Mesenchymal stem cell (in vitro differentiated cells and primary cell): ENCODE data around the gene CCP110.

Source experiments
- DNase-seq: peaks from one replicate; pipeline ENCODE4 v3.0.0-alpha.2; 2013
- H2AFZ ChIP-seq: one replicate; pipeline ENCODE4 v1.6.1; 2013; ENCODE audit warnings: low read depth, mild to moderate bottlenecking, control low read depth, inconsistent platforms, low read length, moderate library complexity
- H2AK5ac ChIP-seq: 2 replicates; pipeline ENCODE4 v1.6.1; 2013; ENCODE audit warnings: low read length, moderate library complexity, mild to moderate bottlenecking, inconsistent platforms; ENCODE audit not compliant: severe bottlenecking
- H2BK120ac ChIP-seq: one replicate; pipeline ENCODE4 v1.6.1; 2013; ENCODE audit warnings: low read depth, mild to moderate bottlenecking, inconsistent platforms, low read length, moderate library complexity
- H2BK12ac ChIP-seq, 2 experiments: one replicate each; pipeline ENCODE4 v1.6.1; 2013; ENCODE audit warnings: inconsistent platforms in 2 of 2, low read length in 2 of 2, mild to moderate bottlenecking in 2 of 2, moderate library complexity in 2 of 2, control low read depth in 1 of 2
- H2BK15ac ChIP-seq: one replicate; pipeline ENCODE4 v1.6.1; 2013; ENCODE audit warnings: mild to moderate bottlenecking, low read depth, inconsistent platforms; ENCODE audit not compliant: poor library complexity, severe bottlenecking
- H2BK5ac ChIP-seq: 2 replicates; pipeline ENCODE4 v1.6.1; 2013; ENCODE audit warnings: low read depth, mild to moderate bottlenecking, low read length, control low read depth, inconsistent platforms; ENCODE audit not compliant: poor library complexity, severe bottlenecking
- H3K14ac ChIP-seq, 2 experiments: one replicate each; pipeline ENCODE4 v1.6.1; 2013; ENCODE audit warnings: inconsistent platforms in 2 of 2, low read length in 2 of 2, control low read depth in 1 of 2, mild to moderate bottlenecking in 1 of 2, moderate library complexity in 1 of 2
- H3K18ac ChIP-seq, 2 experiments: one replicate each; pipeline ENCODE4 v1.6.1; 2013; ENCODE audit warnings: inconsistent platforms in 2 of 2, low read length in 2 of 2, control low read depth in 1 of 2, low read depth in 1 of 2, mild to moderate bottlenecking in 1 of 2
- H3K23ac ChIP-seq, 2 experiments: one replicate each; pipeline ENCODE4 v1.6.1; 2013; ENCODE audit warnings: inconsistent platforms in 2 of 2, low read length in 2 of 2, mild to moderate bottlenecking in 2 of 2, moderate library complexity in 2 of 2, control low read depth in 1 of 2
- H3K27ac ChIP-seq: 2 replicates; pipeline ENCODE4 v1.5.1; 2013; ENCODE audit warnings: mild to moderate bottlenecking, moderate library complexity, low read length, control low read depth, inconsistent platforms; ENCODE audit not compliant: poor library complexity, severe bottlenecking
- H3K27me3 ChIP-seq, 2 experiments: 2 replicates each; pipeline versions ENCODE4 v1.6.1 to v1.7.0; 2013; ENCODE audit warnings: low read length in 2 of 2, mild to moderate bottlenecking in 2 of 2, moderate library complexity in 2 of 2, control low read depth in 1 of 2, inconsistent platforms in 1 of 2; ENCODE audit not compliant: control insufficient read depth in 1 of 2, insufficient read depth in 1 of 2
- H3K36me3 ChIP-seq, 2 experiments: 2 replicates each; pipeline versions ENCODE4 v1.6.1 to v1.7.0; 2013; ENCODE audit warnings: low read length in 2 of 2, control low read depth in 1 of 2, inconsistent platforms in 1 of 2, low read depth in 1 of 2, mild to moderate bottlenecking in 1 of 2; ENCODE audit not compliant: insufficient read depth in 2 of 2, control insufficient read depth in 1 of 2
- H3K4ac ChIP-seq, 2 experiments: one replicate each; pipeline ENCODE4 v1.6.1; 2013; ENCODE audit warnings: inconsistent platforms in 2 of 2, low read length in 2 of 2, mild to moderate bottlenecking in 2 of 2, moderate library complexity in 2 of 2, control low read depth in 1 of 2, low read depth in 1 of 2
- H3K4me1 ChIP-seq: 2 replicates; pipeline ENCODE4 v1.6.1; 2013; ENCODE audit warnings: low read depth, low read length, control low read depth; ENCODE audit not compliant: control insufficient read depth, insufficient read depth
- H3K4me2 ChIP-seq: 2 replicates; pipeline ENCODE4 v1.6.1; 2013; ENCODE audit warnings: low read length, mild to moderate bottlenecking, inconsistent platforms; ENCODE audit not compliant: poor library complexity, severe bottlenecking
- H3K4me3 ChIP-seq, 2 experiments: 2 replicates each; pipeline versions ENCODE4 v1.5.1 to v1.7.0; 2013; ENCODE audit warnings: low read length in 2 of 2, mild to moderate bottlenecking in 2 of 2, control low read depth in 1 of 2, low read depth in 1 of 2; ENCODE audit not compliant: insufficient read depth in 1 of 2
- H3K79me1 ChIP-seq: replicated peaks from 2 replicates; pipeline ENCODE4 v1.6.1; 2013; ENCODE audit warnings: mild to moderate bottlenecking, control low read depth, low read length, inconsistent platforms; ENCODE audit not compliant: poor library complexity, severe bottlenecking
- H3K9ac ChIP-seq: 2 replicates; pipeline ENCODE4 v1.7.0; 2013; ENCODE audit warnings: mild to moderate bottlenecking, low read length, moderate library complexity
- H3K9me3 ChIP-seq: 2 replicates; pipeline ENCODE4 v1.7.0; 2013; ENCODE audit warnings: mild to moderate bottlenecking, low read length; ENCODE audit not compliant: control insufficient read depth
- H4K8ac ChIP-seq: one replicate; pipeline ENCODE4 v1.6.1; 2013; ENCODE audit warnings: inconsistent platforms, mild to moderate bottlenecking, low read length, moderate library complexity
- H4K91ac ChIP-seq: one replicate; pipeline ENCODE4 v1.6.1; 2013; ENCODE audit warnings: mild to moderate bottlenecking, low read length, inconsistent platforms
- WGBS: methylation state at CpG from one replicate; pipeline ENCODE4 v1.1.7; 2013; ENCODE audit warnings: mixed read lengths; 5-methylcytosine and 5-hydroxymethylcytosine counted together

CCP110 gene

GRCh38 chr16:19499481-19499880, 24.3 kb upstream of the CCP110 start:
- Histone ChIP-seq H3K18ac (no peak overlapping the region), H2BK5ac (no peak overlapping the region), H3K4me1 (no peaks in the 10 kb centered on the region), H3K36me3 (peaks cover 28 to 50% of the 10 kb centered on the region in 2 experiments), H2BK120ac (no peak overlapping the region), H3K4me3 (no peak overlapping the region), H2AK5ac (no peak overlapping the region), H3K79me1 (peaks cover 4% of the 10 kb centered on the region), H2AFZ (no peak overlapping the region), H3K4ac (no peak overlapping the region), H2BK12ac (no peak overlapping the region), H3K14ac (no peak overlapping the region), H3K27me3 (no peaks in the 10 kb centered on the region), H3K9me3 (no peaks in the 10 kb centered on the region), H3K9ac (no peak overlapping the region), H3K4me2 (no peak overlapping the region), H2BK15ac (no peak overlapping the region), H4K91ac (no peak overlapping the region), H4K8ac (no peak overlapping the region), H3K23ac (no peak overlapping the region), H3K27ac (no peak overlapping the region)
- no peak for DNase-seq
- no CpG with 5 or more reads among the region's 3 CpGs for WGBS

DNA sequence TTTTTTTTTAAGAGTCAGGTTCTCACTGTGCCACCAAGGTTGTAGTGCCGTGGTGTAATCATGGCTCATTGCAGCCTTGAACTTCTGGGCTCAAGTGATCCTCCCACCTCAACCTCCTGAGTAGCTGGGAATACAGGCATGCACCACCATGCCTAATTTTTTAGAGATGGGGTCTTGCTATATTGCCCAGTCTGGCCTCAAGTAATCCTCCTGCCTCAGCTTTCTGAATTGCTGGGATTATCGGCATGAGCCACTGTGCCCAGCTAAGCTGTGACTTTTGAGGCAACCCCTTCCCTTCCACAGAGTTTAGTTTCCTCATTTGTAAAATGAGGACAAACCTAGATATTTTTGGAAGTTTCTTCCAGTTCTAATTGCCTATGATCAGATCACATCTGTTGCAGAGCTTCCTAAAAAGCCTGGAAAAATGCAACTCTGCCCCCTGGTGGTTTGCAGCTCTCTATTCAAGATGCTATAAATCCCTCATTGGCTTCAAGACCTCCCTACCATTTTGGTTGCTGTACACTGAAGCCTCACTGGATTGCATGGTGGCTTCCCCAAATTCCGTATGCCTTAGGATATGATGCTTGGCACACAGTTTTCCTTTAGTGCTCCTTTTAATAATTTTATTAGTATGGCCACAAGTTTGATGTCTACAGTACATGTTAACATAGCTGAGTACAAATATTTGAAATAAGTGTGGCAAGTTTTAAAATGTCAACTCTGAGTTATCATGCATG, 21.2 kb upstream of the CCP110 start:
- H3K4me2 ChIP-seq = no peak overlapping the region
- H2BK5ac ChIP-seq = no peak overlapping the region
- no peak overlapping the region for H2AFZ ChIP-seq
- H3K79me1 ChIP-seq = peaks cover 7% of the 10 kb centered on the region
- no peaks in the 10 kb centered on the region for H3K9me3 ChIP-seq
- no peak overlapping the region for H4K91ac ChIP-seq
- H2AK5ac ChIP-seq = no peak overlapping the region
- H2BK12ac ChIP-seq = no peak overlapping the region
- no peak overlapping the region for H3K4me3 ChIP-seq
- H2BK15ac ChIP-seq = no peak overlapping the region
- no peak overlapping the region for H3K18ac ChIP-seq
- no peak overlapping the region for H3K9ac ChIP-seq
- DNase-seq = peak; percentile 72
- no peak overlapping the region for H3K14ac ChIP-seq
- no peak overlapping the region for H3K23ac ChIP-seq
- H3K36me3 ChIP-seq = peaks cover 34 to 75% of the 10 kb centered on the region in 2 experiments
- 100% methylated on average over 2 of the region's 3 CpGs for WGBS
- no peaks in the 10 kb centered on the region for H3K27me3 ChIP-seq
- no peak overlapping the region for H3K4ac ChIP-seq
- no peak overlapping the region for H2BK120ac ChIP-seq
- no peaks in the 10 kb centered on the region for H3K4me1 ChIP-seq
- H4K8ac ChIP-seq = no peak overlapping the region
- H3K27ac ChIP-seq = no peak overlapping the region

GRCh38 chr16:19503461-19504075, 20.2 kb upstream of the CCP110 start:
- no peak overlapping the region for H3K14ac ChIP-seq
- no peak overlapping the region for H2BK12ac ChIP-seq
- peaks cover 34 to 82% of the 10 kb centered on the region in 2 experiments for H3K36me3 ChIP-seq
- H2BK5ac ChIP-seq = no peak overlapping the region
- H4K8ac ChIP-seq = no peak overlapping the region
- H2BK15ac ChIP-seq = no peak overlapping the region
- H2AK5ac ChIP-seq = no peak overlapping the region
- H3K9me3 ChIP-seq = no peaks in the 10 kb centered on the region
- no peak overlapping the region for H3K4me3 ChIP-seq
- H2BK120ac ChIP-seq = no peak overlapping the region
- H3K23ac ChIP-seq = no peak overlapping the region
- H3K79me1 ChIP-seq = peaks cover 13% of the 10 kb centered on the region
- peak overlapping the region; percentile 5 for H3K4me2 ChIP-seq
- no peak overlapping the region for H2AFZ ChIP-seq
- H4K91ac ChIP-seq = no peak overlapping the region
- no peak overlapping the region for H3K27ac ChIP-seq
- H3K18ac ChIP-seq = no peak overlapping the region
- DNase-seq = no peak
- H3K9ac ChIP-seq = no peak overlapping the region
- no peak overlapping the region for H3K4ac ChIP-seq
- 98% methylated on average over 4 of the region's 5 CpGs for WGBS
- no peaks in the 10 kb centered on the region for H3K27me3 ChIP-seq
- H3K4me1 ChIP-seq = no peaks in the 10 kb centered on the region

DNA sequence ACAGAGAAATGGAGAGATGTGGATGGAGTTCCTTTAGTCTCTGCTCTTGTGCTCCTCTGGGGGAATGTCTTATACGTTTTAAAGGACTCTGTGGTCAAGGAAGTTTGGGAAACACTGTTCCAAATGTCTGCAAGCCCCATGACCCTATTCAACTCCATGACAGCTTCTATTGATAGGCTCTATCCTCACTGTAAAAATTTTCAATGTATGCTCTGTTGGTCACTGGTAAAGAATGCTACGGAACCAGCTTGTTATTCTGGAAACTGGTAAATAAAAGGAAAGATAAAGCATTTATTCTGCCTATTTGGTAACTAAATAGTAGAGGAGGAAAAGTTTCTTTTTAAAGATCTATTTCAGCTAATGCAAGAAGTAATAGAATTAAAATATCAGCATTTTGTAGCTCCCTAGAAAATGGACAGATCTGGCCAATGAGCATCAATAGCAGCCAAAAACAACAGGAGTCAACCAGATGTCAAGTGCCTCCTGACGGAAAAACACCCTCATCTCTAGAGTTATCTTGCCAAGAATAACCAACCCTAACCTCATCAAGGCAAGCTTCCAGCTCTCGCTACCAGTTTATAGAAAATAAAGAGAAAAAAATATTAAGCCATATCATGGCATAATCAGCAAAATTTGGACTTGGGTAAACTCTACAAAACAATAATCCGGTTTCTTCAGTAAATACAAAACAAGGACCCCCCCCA, 18.0 kb upstream of the CCP110 start:
- Histone ChIP-seq H3K4ac (no peak overlapping the region), H4K8ac (no peak overlapping the region), H3K4me1 (no peaks in the 10 kb centered on the region), H2BK5ac (no peak overlapping the region), H3K9ac (no peak overlapping the region), H4K91ac (no peak overlapping the region), H3K18ac (no peak overlapping the region), H2AK5ac (no peak overlapping the region), H3K4me2 (no peak overlapping the region), H3K36me3 (peaks cover 29 to 90% of the 10 kb centered on the region in 2 experiments), H2BK15ac (no peak overlapping the region), H3K79me1 (peaks cover 15% of the 10 kb centered on the region), H3K27me3 (no peaks in the 10 kb centered on the region), H3K9me3 (no peaks in the 10 kb centered on the region), H2BK120ac (no peak overlapping the region), H3K23ac (no peak overlapping the region), H2BK12ac (no peak overlapping the region), H3K14ac (no peak overlapping the region), H3K4me3 (no peak overlapping the region), H3K27ac (no peak overlapping the region), H2AFZ (no peak overlapping the region)
- no peak for DNase-seq
- 100% methylated on average over 4 of the region's 5 CpGs for WGBS
